ENCODE results near the gene NMNAT2. TPM values are rescaled to one million over a fixed set of nuclear protein-coding genes. Genes with fewer than 3 reads are reported as not detected.

Gene NMNAT2
- polyA plus RNA-seq, 1 experiment: 2.1 TPM

GRCh38 chr1:183379951-183380350 lies 38.2 kb downstream of the NMNAT2 start:
- Histone ChIP-seq H3K36me3 (ENCODE audit: control insufficient read depth, insufficient read depth, low read length) (no peaks in the 10 kb centered on the region), H3K27me3 (ENCODE audit: control insufficient read depth, insufficient read depth, low read length) (peaks cover 4% of the 10 kb centered on the region), H3K4me3 (ENCODE audit: low read depth, low read length) (no peak overlapping the region)
- TF ChIP-seq CTCF (IDR thresholded peaks at IDR 0.05; ENCODE audit: insufficient read depth, low read depth, low read length): no peak
- CTCF ChIA-PET: interaction anchor here (1.1 kb wide), 1 partner anchor 25 kb away, joined by 3 read pairs; no protein-coding TSS in a partner anchor
- DNase-seq (ENCODE audit: low read depth): no peak
- POLR2A ChIA-PET: no interaction called here

GRCh38 chr1:183375381-183375780 lies 42.8 kb downstream of the NMNAT2 start:
- CTCF ChIA-PET: no interaction called here
- no peak for TF ChIP-seq CTCF (IDR thresholded peaks at IDR 0.05; ENCODE audit: insufficient read depth, low read depth, low read length)
- no peak for DNase-seq (ENCODE audit: low read depth)

GRCh38 chr1:183374825-183375224 lies 43.4 kb downstream of the NMNAT2 start:
- no peak overlapping the region for H3K4me3 ChIP-seq (ENCODE audit: low read depth, low read length)
- H3K36me3 ChIP-seq (ENCODE audit: control insufficient read depth, insufficient read depth, low read length): no peaks in the 10 kb centered on the region
- ChIA-PET CTCF (no interaction called here), POLR2A (no interaction called here)
- no peak for DNase-seq (ENCODE audit: low read depth)
- H3K27me3 ChIP-seq (ENCODE audit: control insufficient read depth, insufficient read depth, low read length): peaks cover 8% of the 10 kb centered on the region
- no peak for TF ChIP-seq CTCF (IDR thresholded peaks at IDR 0.05; ENCODE audit: insufficient read depth, low read depth, low read length)

More at GRCh38 chr1:183375381-183375780, 42.8 kb downstream of the NMNAT2 start:
- POLR2A ChIA-PET: no interaction called here
- Histone ChIP-seq H3K27me3 (ENCODE audit: control insufficient read depth, insufficient read depth, low read length) (peaks cover 6% of the 10 kb centered on the region), H3K4me3 (ENCODE audit: low read depth, low read length) (no peak overlapping the region), H3K36me3 (ENCODE audit: control insufficient read depth, insufficient read depth, low read length) (no peaks in the 10 kb centered on the region)

GRCh38 chr1:183372586-183373230 lies 45.5 kb downstream of the NMNAT2 start:
- CTCF ChIA-PET: no interaction called here
- DNase-seq (ENCODE audit: low read depth): no peak
- Histone ChIP-seq H3K4me3 (ENCODE audit: low read depth, low read length) (no peak overlapping the region), H3K27me3 (ENCODE audit: control insufficient read depth, insufficient read depth, low read length) (peaks cover 10% of the 10 kb centered on the region), H3K36me3 (ENCODE audit: control insufficient read depth, insufficient read depth, low read length) (no peaks in the 10 kb centered on the region)
- POLR2A ChIA-PET: no interaction called here
- no peak for TF ChIP-seq CTCF (IDR thresholded peaks at IDR 0.05; ENCODE audit: insufficient read depth, low read depth, low read length)

- no peaks in the 10 kb centered on the region for H3K36me3 ChIP-seq (ENCODE audit: control insufficient read depth, insufficient read depth, low read length)
- DNase-seq (ENCODE audit: low read depth): no peak
- no peak for TF ChIP-seq CTCF (IDR thresholded peaks at IDR 0.05; ENCODE audit: insufficient read depth, low read depth, low read length)
- H3K4me3 ChIP-seq (ENCODE audit: low read depth, low read length): no peak overlapping the region
- CTCF ChIA-PET: no interaction called here
- POLR2A ChIA-PET: no interaction called here
- peaks cover 10% of the 10 kb centered on the region for H3K27me3 ChIP-seq (ENCODE audit: control insufficient read depth, insufficient read depth, low read length)
Observed at GRCh38 chr1:183370399-183371058, 47.7 kb downstream of the NMNAT2 start.
